Measurements from ENCODE around the gene NID1. TPM values are rescaled to one million over a fixed set of nuclear protein-coding genes. Genes with fewer than 3 reads are reported as not detected.

The NID1 gene
- 10 to 100 TPM in 1 of 2 donors, 1 to 10 TPM in 1; 3.9 to 11.6 TPM for polyA plus RNA-seq

GRCh38 chr1:236064674-236065508 is at the start of gene NID1:
Gene NID1, minus strand, starts transcription at chr1:236065090. Its CDS starts 11 bp downstream, at chr1:236065079.
- Histone ChIP-seq H3K9me3 (ENCODE audit: control insufficient read depth in 2 of 2, insufficient read depth in 1 of 2, low read depth in 1 of 2, low read length in 1 of 2) (no peaks in the 10 kb centered on the region), H3K4me1 (ENCODE audit: control insufficient read depth in 2 of 2, insufficient read depth in 2 of 2, low read length in 1 of 2) (peaks cover 3% of the 10 kb centered on the region in 2 donors), H3K36me3 (ENCODE audit: control insufficient read depth in 2 of 2, insufficient read depth in 2 of 2, low read length in 1 of 2) (no peaks in the 10 kb centered on the region), H3K4me3 (ENCODE audit: low read depth in 1 of 2, low read length in 2 of 2) (peak within 1 kb of the TSS; percentile 56 to 65), H3K27me3 (ENCODE audit: control insufficient read depth in 1 of 2, insufficient read depth in 2 of 2, low read length in 2 of 2) (peaks cover 0 to 3% of the 10 kb centered on the region in 2 donors), H3K27ac (ENCODE audit: low read depth in 2 of 2, low read length in 1 of 2) (peak within 1 kb of the TSS; percentile 92 to 94)
- WGBS, 2 donors = 1 to 3% methylated on average over 57 to 100 of the region's 100 CpGs

GRCh38 chr1:236114076-236114747 is 49.3 kb upstream of the NID1 start:
- H3K4me3 ChIP-seq (ENCODE audit: low read depth in 1 of 2, low read length in 2 of 2) = no peak overlapping the region
- no peaks in the 10 kb centered on the region for H3K27me3 ChIP-seq (ENCODE audit: control insufficient read depth in 1 of 2, insufficient read depth in 2 of 2, low read length in 2 of 2)
- no peaks in the 10 kb centered on the region for H3K9me3 ChIP-seq (ENCODE audit: control insufficient read depth in 2 of 2, insufficient read depth in 1 of 2, low read depth in 1 of 2, low read length in 1 of 2)
- no peaks in the 10 kb centered on the region for H3K4me1 ChIP-seq (ENCODE audit: control insufficient read depth in 2 of 2, insufficient read depth in 2 of 2, low read length in 1 of 2)
- H3K36me3 ChIP-seq (ENCODE audit: control insufficient read depth in 2 of 2, insufficient read depth in 2 of 2, low read length in 1 of 2) = no peaks in the 10 kb centered on the region
- 88 to 89% methylated on average over 5 of the region's 5 CpGs for WGBS, 2 donors
- no peak overlapping the region for H3K27ac ChIP-seq (ENCODE audit: low read depth in 2 of 2, low read length in 1 of 2)

GRCh38 chr1:236113324-236114032 is 48.6 kb upstream of the NID1 start:
- Histone ChIP-seq H3K9me3 (ENCODE audit: control insufficient read depth in 2 of 2, insufficient read depth in 1 of 2, low read depth in 1 of 2, low read length in 1 of 2) (no peaks in the 10 kb centered on the region), H3K27ac (ENCODE audit: low read depth in 2 of 2, low read length in 1 of 2) (no peak overlapping the region), H3K4me3 (ENCODE audit: low read depth in 1 of 2, low read length in 2 of 2) (no peak overlapping the region), H3K27me3 (ENCODE audit: control insufficient read depth in 1 of 2, insufficient read depth in 2 of 2, low read length in 2 of 2) (no peaks in the 10 kb centered on the region), H3K36me3 (ENCODE audit: control insufficient read depth in 2 of 2, insufficient read depth in 2 of 2, low read length in 1 of 2) (no peaks in the 10 kb centered on the region), H3K4me1 (ENCODE audit: control insufficient read depth in 2 of 2, insufficient read depth in 2 of 2, low read length in 1 of 2) (no peaks in the 10 kb centered on the region)
- 80 to 83% methylated on average over 15 of the region's 15 CpGs for WGBS, 2 donors

GRCh38 chr1:236112332-236112627 is 47.4 kb upstream of the NID1 start:
- WGBS, 2 donors = 91 to 93% methylated on average over 6 of the region's 6 CpGs
- H3K36me3 ChIP-seq (ENCODE audit: control insufficient read depth in 2 of 2, insufficient read depth in 2 of 2, low read length in 1 of 2) = no peaks in the 10 kb centered on the region
- no peak overlapping the region for H3K4me3 ChIP-seq (ENCODE audit: low read depth in 1 of 2, low read length in 2 of 2)
- no peak overlapping the region for H3K27ac ChIP-seq (ENCODE audit: low read depth in 2 of 2, low read length in 1 of 2)
- no peaks in the 10 kb centered on the region for H3K4me1 ChIP-seq (ENCODE audit: control insufficient read depth in 2 of 2, insufficient read depth in 2 of 2, low read length in 1 of 2)
- no peaks in the 10 kb centered on the region for H3K9me3 ChIP-seq (ENCODE audit: control insufficient read depth in 2 of 2, insufficient read depth in 1 of 2, low read depth in 1 of 2, low read length in 1 of 2)
- H3K27me3 ChIP-seq (ENCODE audit: control insufficient read depth in 1 of 2, insufficient read depth in 2 of 2, low read length in 2 of 2) = no peaks in the 10 kb centered on the region

- H3K4me3 ChIP-seq (ENCODE audit: low read depth in 1 of 2, low read length in 2 of 2) = no peak overlapping the region
- no peaks in the 10 kb centered on the region for H3K4me1 ChIP-seq (ENCODE audit: control insufficient read depth in 2 of 2, insufficient read depth in 2 of 2, low read length in 1 of 2)
- 84 to 91% methylated on average over 17 of the region's 17 CpGs for WGBS, 2 donors
- H3K9me3 ChIP-seq (ENCODE audit: control insufficient read depth in 2 of 2, insufficient read depth in 1 of 2, low read depth in 1 of 2, low read length in 1 of 2) = no peaks in the 10 kb centered on the region
- H3K27me3 ChIP-seq (ENCODE audit: control insufficient read depth in 1 of 2, insufficient read depth in 2 of 2, low read length in 2 of 2) = no peaks in the 10 kb centered on the region
- H3K36me3 ChIP-seq (ENCODE audit: control insufficient read depth in 2 of 2, insufficient read depth in 2 of 2, low read length in 1 of 2) = no peaks in the 10 kb centered on the region
- H3K27ac ChIP-seq (ENCODE audit: low read depth in 2 of 2, low read length in 1 of 2) = no peak overlapping the region
These were observed 46.8 kb upstream of the NID1 start for GRCh38 chr1:236111527-236112331.

- Histone ChIP-seq H3K36me3 (ENCODE audit: control insufficient read depth in 2 of 2, insufficient read depth in 2 of 2, low read length in 1 of 2) (no peaks in the 10 kb centered on the region), H3K27me3 (ENCODE audit: control insufficient read depth in 1 of 2, insufficient read depth in 2 of 2, low read length in 2 of 2) (no peaks in the 10 kb centered on the region), H3K27ac (ENCODE audit: low read depth in 2 of 2, low read length in 1 of 2) (no peak overlapping the region), H3K4me1 (ENCODE audit: control insufficient read depth in 2 of 2, insufficient read depth in 2 of 2, low read length in 1 of 2) (no peaks in the 10 kb centered on the region), H3K4me3 (ENCODE audit: low read depth in 1 of 2, low read length in 2 of 2) (no peak overlapping the region), H3K9me3 (ENCODE audit: control insufficient read depth in 2 of 2, insufficient read depth in 1 of 2, low read depth in 1 of 2, low read length in 1 of 2) (no peaks in the 10 kb centered on the region)
- 79 to 81% methylated on average over 13 of the region's 13 CpGs for WGBS, 2 donors
These were observed 45.2 kb upstream of the NID1 start for GRCh38 chr1:236110137-236110536.

GRCh38 chr1:236108027-236108648 is 43.2 kb upstream of the NID1 start:
- H3K4me1 ChIP-seq (ENCODE audit: control insufficient read depth in 2 of 2, insufficient read depth in 2 of 2, low read length in 1 of 2) = no peaks in the 10 kb centered on the region
- 85 to 86% methylated on average over 7 of the region's 7 CpGs for WGBS, 2 donors
- no peaks in the 10 kb centered on the region for H3K9me3 ChIP-seq (ENCODE audit: control insufficient read depth in 2 of 2, insufficient read depth in 1 of 2, low read depth in 1 of 2, low read length in 1 of 2)
- H3K4me3 ChIP-seq (ENCODE audit: low read depth in 1 of 2, low read length in 2 of 2) = no peak overlapping the region
- H3K27ac ChIP-seq (ENCODE audit: low read depth in 2 of 2, low read length in 1 of 2) = no peak overlapping the region
- H3K27me3 ChIP-seq (ENCODE audit: control insufficient read depth in 1 of 2, insufficient read depth in 2 of 2, low read length in 2 of 2) = no peaks in the 10 kb centered on the region
- H3K36me3 ChIP-seq (ENCODE audit: control insufficient read depth in 2 of 2, insufficient read depth in 2 of 2, low read length in 1 of 2) = no peaks in the 10 kb centered on the region

- WGBS, 2 donors = 47 to 51% methylated on average over 9 of the region's 9 CpGs
- no peak overlapping the region for H3K4me3 ChIP-seq (ENCODE audit: low read depth in 1 of 2, low read length in 2 of 2)
- H3K27ac ChIP-seq (ENCODE audit: low read depth in 2 of 2, low read length in 1 of 2) = no peak overlapping the region
- H3K4me1 ChIP-seq (ENCODE audit: control insufficient read depth in 2 of 2, insufficient read depth in 2 of 2, low read length in 1 of 2) = no peaks in the 10 kb centered on the region
- no peaks in the 10 kb centered on the region for H3K27me3 ChIP-seq (ENCODE audit: control insufficient read depth in 1 of 2, insufficient read depth in 2 of 2, low read length in 2 of 2)
- H3K9me3 ChIP-seq (ENCODE audit: control insufficient read depth in 2 of 2, insufficient read depth in 1 of 2, low read depth in 1 of 2, low read length in 1 of 2) = no peaks in the 10 kb centered on the region
- H3K36me3 ChIP-seq (ENCODE audit: control insufficient read depth in 2 of 2, insufficient read depth in 2 of 2, low read length in 1 of 2) = no peaks in the 10 kb centered on the region
These were observed 42.4 kb upstream of the NID1 start for GRCh38 chr1:236107121-236107907.

All from esophagus (tissue), 2 donors.